ENCODE measurements around the gene RIC8B. TPM values are rescaled to one million over a fixed set of nuclear protein-coding genes. Genes with fewer than 3 reads are reported as not detected.

Gene RIC8B
- total and polyA plus RNA-seq, 2 of the 13 experiments (the other 11 are each of a cell fraction or from before 2014, with no cell fraction given): 5.1 to 7.5 TPM

DNA sequence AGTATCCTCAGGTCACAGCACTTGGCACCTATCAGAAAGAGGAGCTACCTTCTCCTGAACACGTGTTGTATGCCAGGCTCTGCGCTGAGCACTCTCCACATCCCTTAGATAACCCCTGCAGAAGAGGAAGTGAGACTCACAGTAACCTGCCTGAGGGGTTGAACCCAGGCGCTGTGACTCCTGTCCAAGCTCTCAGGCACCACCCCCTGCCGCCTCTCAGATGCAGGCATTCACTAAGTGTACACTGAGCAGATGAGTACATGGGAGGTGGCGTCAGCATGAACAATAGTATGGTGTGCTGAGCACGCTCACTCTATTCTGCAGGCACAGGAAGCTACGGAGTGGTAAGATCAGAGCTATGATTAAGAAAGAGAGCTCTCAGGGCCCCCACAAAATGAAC lies 21.0 kb upstream of the RIC8B start (continued):
- TF ChIP-seq, protein P1, sequence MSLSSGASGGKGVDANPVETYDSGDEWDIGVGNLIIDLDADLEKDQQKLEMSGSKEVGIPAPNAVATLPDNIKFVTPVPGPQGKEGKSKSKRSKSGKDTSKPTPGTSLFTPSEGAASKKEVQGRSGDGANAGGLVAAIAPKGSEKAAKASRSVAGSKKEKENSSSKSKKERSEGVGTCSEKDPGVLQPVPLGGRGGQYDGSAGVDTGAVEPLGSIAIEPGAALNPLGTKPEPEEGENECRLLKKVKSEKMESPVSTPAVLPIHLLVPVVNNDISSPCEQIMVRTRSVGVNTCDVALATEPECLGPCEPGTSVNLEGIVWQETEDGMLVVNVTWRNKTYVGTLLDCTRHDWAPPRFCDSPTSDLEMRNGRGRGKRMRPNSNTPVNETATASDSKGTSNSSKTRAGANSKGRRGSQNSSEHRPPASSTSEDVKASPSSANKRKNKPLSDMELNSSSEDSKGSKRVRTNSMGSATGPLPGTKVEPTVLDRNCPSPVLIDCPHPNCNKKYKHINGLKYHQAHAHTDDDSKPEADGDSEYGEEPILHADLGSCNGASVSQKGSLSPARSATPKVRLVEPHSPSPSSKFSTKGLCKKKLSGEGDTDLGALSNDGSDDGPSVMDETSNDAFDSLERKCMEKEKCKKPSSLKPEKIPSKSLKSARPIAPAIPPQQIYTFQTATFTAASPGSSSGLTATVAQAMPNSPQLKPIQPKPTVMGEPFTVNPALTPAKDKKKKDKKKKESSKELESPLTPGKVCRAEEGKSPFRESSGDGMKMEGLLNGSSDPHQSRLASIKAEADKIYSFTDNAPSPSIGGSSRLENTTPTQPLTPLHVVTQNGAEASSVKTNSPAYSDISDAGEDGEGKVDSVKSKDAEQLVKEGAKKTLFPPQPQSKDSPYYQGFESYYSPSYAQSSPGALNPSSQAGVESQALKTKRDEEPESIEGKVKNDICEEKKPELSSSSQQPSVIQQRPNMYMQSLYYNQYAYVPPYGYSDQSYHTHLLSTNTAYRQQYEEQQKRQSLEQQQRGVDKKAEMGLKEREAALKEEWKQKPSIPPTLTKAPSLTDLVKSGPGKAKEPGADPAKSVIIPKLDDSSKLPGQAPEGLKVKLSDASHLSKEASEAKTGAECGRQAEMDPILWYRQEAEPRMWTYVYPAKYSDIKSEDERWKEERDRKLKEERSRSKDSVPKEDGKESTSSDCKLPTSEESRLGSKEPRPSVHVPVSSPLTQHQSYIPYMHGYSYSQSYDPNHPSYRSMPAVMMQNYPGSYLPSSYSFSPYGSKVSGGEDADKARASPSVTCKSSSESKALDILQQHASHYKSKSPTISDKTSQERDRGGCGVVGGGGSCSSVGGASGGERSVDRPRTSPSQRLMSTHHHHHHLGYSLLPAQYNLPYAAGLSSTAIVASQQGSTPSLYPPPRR (CRISPR knock-in tag; IDR thresholded peaks at IDR 0.05; ENCODE audit: borderline replicate concordance): no peak
- TF ChIP-seq HOXA5 (CRISPR knock-in tag; IDR thresholded peaks at IDR 0.05) (no peak), GABPA (IDR thresholded peaks at IDR 0.05; ENCODE audit: low read depth, low read length) (no peak), GABPA (CRISPR knock-in tag; IDR thresholded peaks at IDR 0.05; ENCODE audit: low read depth) (no peak), ZSCAN29 (CRISPR knock-in tag; conservative IDR thresholded peaks at IDR 0.05) (no peak), MED13 (CRISPR knock-in tag; IDR thresholded peaks at IDR 0.05) (no peak)
- TF ChIP-seq, protein P2, sequence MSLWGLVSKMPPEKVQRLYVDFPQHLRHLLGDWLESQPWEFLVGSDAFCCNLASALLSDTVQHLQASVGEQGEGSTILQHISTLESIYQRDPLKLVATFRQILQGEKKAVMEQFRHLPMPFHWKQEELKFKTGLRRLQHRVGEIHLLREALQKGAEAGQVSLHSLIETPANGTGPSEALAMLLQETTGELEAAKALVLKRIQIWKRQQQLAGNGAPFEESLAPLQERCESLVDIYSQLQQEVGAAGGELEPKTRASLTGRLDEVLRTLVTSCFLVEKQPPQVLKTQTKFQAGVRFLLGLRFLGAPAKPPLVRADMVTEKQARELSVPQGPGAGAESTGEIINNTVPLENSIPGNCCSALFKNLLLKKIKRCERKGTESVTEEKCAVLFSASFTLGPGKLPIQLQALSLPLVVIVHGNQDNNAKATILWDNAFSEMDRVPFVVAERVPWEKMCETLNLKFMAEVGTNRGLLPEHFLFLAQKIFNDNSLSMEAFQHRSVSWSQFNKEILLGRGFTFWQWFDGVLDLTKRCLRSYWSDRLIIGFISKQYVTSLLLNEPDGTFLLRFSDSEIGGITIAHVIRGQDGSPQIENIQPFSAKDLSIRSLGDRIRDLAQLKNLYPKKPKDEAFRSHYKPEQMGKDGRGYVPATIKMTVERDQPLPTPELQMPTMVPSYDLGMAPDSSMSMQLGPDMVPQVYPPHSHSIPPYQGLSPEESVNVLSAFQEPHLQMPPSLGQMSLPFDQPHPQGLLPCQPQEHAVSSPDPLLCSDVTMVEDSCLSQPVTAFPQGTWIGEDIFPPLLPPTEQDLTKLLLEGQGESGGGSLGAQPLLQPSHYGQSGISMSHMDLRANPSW (CRISPR knock-in tag; IDR thresholded peaks at IDR 0.05; ENCODE audit: borderline replicate concordance): no peak

All from HepG2 (cell line).